Measurements from ENCODE around the gene DTNB.
A peak's percentile ranks its signal among the peaks of the same experiment; 100 is the strongest.

Gene DTNB

DNA sequence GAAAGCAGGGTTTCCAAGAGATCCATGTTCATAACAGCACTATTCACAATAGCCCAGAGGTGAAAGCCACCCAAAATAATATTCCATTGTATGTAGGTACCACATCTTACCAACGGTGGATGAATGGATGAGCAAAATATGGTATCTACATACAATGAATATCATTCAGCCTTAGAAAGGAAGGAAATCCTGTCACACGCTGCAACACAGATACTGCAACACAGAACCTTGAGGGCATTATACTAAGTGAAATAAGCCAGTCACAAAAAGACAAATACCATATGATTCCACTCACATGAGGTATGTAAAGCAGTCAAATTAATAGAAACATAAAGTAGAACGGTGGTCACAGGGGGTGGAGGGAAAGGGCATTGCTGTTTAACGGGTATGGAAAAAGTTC lies 155.7 kb downstream of the DTNB start:
- DNase-seq (ENCODE audit: low read depth, low spot score), result no peak
- no peak overlapping the region for H3K27ac ChIP-seq

- peak overlapping the region; percentile 55 for H3K27ac ChIP-seq
- no peak for DNase-seq (ENCODE audit: low read depth, low spot score)
These were observed 159.2 kb downstream of the DTNB start for GRCh38 chr2:25514043-25514637.

DNA sequence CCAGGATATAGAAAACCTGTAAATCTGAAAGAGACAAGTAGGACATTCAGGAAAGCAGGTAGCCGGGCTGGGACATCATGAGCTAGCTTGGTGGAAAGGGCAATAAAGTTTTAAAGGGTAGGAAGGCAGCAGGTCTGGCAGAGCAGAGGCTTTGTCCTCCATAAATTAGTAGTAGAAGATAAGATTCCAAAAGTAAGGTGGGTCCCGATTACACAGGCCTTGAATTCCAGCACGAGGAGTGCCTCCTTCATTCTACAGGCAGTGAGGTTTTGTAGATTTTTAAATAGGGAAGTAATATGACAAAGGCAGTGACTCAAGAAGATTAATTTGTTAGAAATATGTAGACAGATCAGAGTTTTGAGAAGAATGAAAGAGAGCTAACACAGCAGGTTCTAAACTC lies 160.7 kb downstream of the DTNB start:
- no peak for DNase-seq (ENCODE audit: low read depth, low spot score)
- H3K27ac ChIP-seq, result peak overlapping the region; percentile 55

DNA sequence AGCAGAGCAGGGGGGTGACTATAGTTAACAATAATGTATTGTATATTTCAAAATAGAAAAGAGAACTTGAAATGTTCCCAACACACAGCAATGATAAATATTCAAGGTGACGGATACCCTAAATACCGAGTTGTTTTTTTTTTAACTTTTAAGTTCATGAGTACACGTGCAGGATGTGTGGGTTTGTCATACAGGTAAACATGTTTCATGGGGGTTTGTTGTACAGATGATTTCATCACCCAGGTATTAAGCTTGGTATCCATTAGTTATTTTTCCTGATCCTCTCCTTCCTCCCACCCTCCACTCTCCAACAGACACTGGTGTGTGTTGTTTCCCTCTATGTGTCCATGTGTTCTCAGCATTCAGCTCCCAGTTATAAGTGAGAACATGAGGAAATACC lies 167.2 kb downstream of the DTNB start:
- DNase-seq (ENCODE audit: low read depth, low spot score), result no peak
- peak overlapping the region; percentile 39 for H3K27ac ChIP-seq

DNA sequence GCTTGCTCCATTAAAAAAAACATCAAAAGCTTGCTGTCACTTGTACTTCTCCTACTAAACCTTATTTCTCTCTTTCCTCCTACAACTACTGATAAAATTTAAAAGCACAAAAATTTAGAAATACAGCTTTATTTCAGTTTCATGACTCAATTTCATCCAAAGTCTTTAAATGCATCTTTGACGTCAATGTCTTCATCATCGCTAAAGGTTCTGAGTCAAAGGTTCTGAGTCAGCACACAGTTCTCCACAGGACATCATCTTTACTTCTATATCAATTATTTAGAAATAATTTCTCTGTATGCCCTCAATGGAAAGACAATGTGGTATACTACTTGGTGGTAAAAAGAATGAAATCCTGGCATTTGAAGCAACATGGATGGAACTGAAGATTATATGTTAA lies 167.8 kb downstream of the DTNB start:
- peak overlapping the region; percentile 39 for H3K27ac ChIP-seq
- DNase-seq (ENCODE audit: low read depth, low spot score), result no peak

DNA sequence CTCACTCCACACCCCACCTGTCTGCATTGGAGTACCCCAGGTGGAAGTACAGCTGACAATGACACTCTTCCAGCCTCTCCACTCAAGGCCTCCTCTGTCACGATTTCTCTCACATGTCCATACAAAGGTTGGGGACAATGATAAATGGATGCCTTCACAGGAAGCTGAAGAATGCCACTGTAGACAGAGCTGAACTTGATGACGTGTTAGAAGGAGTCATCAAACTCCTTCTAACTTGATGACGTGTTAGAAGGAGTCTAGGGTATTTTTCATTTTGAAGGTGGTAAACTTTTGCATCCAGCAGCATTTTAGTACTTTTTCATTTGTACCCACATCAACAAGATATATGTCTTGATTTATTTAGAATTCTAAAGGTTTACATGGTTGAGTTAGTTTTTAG lies 168.2 kb downstream of the DTNB start:
- no peak overlapping the region for H3K27ac ChIP-seq
- no peak for DNase-seq (ENCODE audit: low read depth, low spot score)

- no peak overlapping the region for H3K27ac ChIP-seq
- DNase-seq (ENCODE audit: low read depth, low spot score), result no peak
These were observed 169.1 kb downstream of the DTNB start for GRCh38 chr2:25504266-25504665.

DNA sequence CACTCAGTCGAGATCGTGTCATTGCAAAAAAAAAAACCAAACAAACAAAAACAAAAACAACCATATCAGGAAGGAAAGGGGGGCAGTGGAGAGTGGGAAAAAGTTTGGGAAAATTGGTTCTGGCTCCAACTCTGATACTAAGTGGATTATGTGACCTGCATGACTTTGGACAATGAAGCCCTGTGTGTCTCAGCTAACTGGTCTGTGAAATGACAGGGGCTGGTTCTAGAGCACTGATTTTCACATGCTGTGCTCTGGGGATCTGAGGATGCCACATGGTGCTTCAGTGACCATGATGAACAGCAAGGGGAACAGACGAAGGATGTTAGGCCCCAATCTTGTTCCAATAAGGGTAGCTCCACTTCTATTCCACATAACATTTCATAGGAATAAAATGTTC lies 174.2 kb downstream of the DTNB start:
- DNase-seq (ENCODE audit: low read depth, low spot score), result no peak

DNA sequence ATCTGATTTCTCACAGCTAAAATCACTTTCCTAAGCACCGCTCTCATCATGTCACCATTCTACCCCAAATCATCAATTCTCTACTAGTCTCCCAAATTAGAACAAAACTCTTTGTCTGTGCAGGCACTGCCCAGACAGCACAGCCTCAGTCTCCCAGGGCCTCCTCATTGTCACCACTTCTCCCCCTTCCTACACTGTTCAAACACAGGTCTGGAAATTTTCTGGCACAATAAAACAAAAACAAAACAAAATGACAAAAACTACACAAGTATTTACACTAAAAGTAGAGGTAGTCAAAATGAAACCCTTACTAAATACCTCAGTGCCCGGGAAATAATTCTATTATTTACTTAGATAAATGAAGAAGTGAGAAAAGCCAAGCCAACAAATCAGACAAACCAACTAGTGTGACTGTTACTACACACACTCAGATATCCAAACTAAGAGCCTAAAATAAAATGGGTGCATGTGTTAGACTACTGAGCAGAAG lies 175.4 kb downstream of the DTNB start:
- no peak for DNase-seq (ENCODE audit: low read depth, low spot score)
- no peak overlapping the region for H3K27ac ChIP-seq

More for the DNA sequence above, 174.2 kb downstream of the DTNB start:
- no peak overlapping the region for H3K27ac ChIP-seq

GRCh38 chr2:25497229-25497917 lies 176.0 kb downstream of the DTNB start:
- no peak overlapping the region for H3K27ac ChIP-seq
- DNase-seq (ENCODE audit: low read depth, low spot score), result no peak

DNA sequence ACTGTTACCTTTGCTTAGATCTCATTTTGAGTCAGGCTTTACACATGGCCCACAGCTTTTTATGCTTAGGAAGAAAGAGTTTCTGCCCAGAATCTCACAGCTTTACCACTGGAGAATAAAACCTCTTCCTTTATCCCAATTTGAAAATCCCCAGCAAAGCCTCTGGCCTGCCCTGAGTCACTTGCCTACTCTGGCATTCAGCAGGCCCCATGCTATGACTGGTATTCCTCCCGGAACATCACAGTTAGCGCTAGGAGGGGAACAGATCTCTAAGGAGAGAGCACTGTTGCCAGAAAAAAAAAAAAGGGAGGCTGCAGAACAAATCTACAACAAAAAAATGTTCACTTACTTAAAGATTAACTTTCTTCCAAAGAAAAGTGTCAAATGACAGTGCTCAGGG lies 178.8 kb downstream of the DTNB start:
- DNase-seq (ENCODE audit: low read depth, low spot score), result no peak
- no peak overlapping the region for H3K27ac ChIP-seq

DNA sequence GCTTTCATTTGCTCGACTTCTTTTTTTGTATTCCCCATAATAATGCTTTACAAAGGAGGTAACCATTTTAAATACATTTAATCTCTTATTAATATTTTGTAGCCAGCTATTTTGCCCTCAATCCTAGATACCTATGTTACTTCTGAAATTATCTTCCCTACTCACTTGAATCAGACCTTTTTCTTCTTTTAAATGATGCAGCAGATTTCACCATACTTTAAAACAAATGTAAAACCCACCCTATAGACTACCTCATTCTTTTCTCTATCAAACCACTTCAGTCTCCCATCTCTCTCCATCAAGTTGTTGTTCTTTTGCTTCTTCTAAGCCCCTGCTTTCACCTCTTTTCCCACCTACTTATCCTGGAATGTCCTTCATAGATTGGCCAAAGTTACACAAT lies 180.2 kb downstream of the DTNB start:
- no peak for DNase-seq (ENCODE audit: low read depth, low spot score)
- no peak overlapping the region for H3K27ac ChIP-seq

- DNase-seq (ENCODE audit: low read depth, low spot score), result no peak
- no peak overlapping the region for H3K27ac ChIP-seq
These were observed 180.7 kb downstream of the DTNB start for GRCh38 chr2:25492726-25493125.

DNA sequence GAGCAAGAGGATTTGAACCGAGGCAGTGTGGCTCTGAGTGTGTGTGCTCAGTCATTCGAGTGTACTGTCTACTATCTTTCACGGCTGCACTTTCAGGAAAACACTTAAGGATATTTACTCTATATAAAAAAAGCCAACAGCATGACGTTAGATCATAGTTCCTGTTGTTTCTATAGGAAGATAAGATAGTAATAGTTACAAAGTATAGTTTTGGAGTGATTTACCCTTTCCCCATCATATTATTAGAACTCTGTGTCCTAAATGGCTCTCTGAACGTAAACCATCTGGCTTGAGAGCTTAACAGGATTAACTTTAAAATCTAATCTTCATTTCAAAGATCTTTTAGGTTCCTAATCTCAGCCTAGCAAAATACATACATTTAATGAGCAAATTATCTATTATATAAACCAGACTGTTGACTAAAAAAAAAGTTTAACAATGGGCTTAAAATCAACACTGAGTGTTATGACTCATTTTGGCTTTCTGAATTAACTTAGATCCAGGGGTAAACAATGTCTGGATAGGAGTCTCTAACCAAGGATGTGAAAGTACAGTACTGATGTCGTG lies 181.3 kb downstream of the DTNB start:
- DNase-seq (ENCODE audit: low read depth, low spot score), result no peak
- H3K27ac ChIP-seq, result no peak overlapping the region

DNA sequence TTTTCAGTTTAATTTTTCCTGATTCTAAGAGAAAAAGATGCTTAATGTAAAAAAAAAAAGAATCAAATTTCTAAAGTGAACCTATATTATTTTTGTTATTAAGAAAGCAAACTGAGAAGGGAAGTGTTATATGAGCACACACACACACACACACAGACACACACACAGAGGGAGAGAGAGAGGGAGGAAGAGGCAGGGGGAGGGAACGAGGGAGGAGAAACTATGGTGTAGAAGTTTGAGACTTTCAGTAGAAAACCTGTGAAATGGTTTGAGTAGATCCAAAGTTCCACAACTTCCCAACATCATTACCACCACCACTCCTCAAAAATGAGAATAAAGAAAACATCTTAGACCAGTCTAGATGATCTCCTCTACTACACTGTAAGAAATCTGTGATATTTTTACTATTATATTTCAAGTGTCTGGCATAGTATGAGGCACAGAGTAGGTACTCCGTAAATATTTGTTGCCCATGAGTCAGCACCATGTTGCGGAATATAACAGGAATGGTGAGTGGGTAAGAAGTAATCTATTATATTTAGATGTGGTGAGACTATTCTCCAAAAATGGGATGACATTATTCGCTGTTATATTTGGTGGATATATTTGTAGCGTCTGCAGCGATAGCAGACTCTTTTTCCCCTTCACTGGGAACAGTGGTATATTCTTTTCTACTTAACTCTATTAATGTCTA lies 182.2 kb downstream of the DTNB start:
- peak; percentile 44 for DNase-seq (ENCODE audit: low read depth, low spot score)
- H3K27ac ChIP-seq, result no peak overlapping the region

- DNase-seq (ENCODE audit: low read depth, low spot score), result no peak
- no peak overlapping the region for H3K27ac ChIP-seq
These were observed 183.2 kb downstream of the DTNB start for GRCh38 chr2:25490217-25490616.

- no peak overlapping the region for H3K27ac ChIP-seq
- DNase-seq (ENCODE audit: low read depth, low spot score), result no peak
These were observed 183.7 kb downstream of the DTNB start for GRCh38 chr2:25489631-25490030.

DNA sequence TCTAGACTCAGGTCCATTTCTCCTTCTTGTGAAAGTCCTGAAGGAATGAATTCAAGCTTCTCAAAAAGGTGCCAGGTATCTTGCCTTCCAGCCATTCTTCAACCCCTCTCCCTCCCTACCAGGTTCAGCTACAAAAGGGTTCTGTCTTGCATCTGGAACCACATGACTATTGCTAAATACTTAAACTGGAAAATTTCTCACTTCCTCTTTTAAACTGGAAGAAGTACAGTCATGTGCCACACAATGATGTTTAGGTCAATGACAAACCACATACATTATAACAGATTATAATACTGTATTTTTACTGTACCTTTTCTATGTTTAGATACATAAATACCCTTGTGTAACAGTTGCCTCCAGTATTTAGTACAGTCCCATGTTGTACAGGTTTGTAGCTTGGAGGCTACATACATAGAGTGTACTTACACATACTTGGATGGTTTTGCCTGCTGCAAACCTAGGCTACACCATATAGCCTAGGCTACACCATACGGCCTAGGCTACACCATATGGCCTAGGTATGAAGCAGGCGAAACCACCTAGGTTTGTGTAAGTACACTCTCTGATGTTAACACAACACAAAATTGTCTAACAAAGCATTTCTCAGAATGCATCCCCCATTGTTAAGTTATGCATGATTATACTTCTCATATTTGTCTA lies 189.6 kb downstream of the DTNB start:
- no peak overlapping the region for H3K27ac ChIP-seq
- DNase-seq (ENCODE audit: low read depth, low spot score), result no peak

DNA sequence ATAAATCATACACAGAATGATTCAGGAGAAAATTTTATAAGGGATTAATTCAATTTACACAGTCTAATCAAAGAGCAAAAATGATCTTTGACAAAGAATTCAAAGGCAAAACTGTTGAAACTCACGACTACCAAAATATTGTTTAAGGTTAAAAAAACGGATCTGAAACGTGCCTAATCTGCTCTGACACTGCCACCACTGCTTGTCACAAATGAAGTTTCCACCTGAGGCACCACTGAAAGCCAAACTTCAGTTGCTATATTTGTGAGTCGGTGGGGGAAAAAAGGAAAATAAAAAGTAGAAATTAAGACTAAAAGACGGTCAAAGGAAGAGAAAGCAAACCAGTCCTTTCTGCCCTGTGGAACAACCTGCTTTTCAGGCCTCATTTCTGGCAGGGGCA lies 191.0 kb downstream of the DTNB start:
- peak overlapping the region; percentile 34 for H3K27ac ChIP-seq
- DNase-seq (ENCODE audit: low read depth, low spot score), result no peak

GRCh38 chr2:25481381-25482300 lies 191.7 kb downstream of the DTNB start:
- H3K27ac ChIP-seq, result peak overlapping the region; percentile 34

More at GRCh38 chr2:25481381-25482300, 191.7 kb downstream of the DTNB start:
- no peak for DNase-seq (ENCODE audit: low read depth, low spot score)

All from epithelial cell of prostate (primary cell).